Body of pancreas (tissue), 4 donors: ENCODE measurements around the gene INSL6.

Experiments
- POLR2A ChIP-seq, 3 donors: fragments of 450-650 bp; IDR thresholded peaks; one replicate each; pipeline ENCODE4 v1.6.1; 2016; ENCODE audit warnings: antibody characterized with exemption in 3 of 3, mild to moderate bottlenecking in 2 of 3
- TF ChIP-seq, protein P1 (sequence below), 7 experiments: fragments of 450-650 bp in 4 of 7; fragments of 200-600 bp in 3 of 7; sonication (generic) in 3 of 7; IDR thresholded peaks; one replicate each; pipeline ENCODE4 v1.5.1; 2016 to 2019; ENCODE audit warnings: antibody characterized with exemption in 7 of 7

DNA sequence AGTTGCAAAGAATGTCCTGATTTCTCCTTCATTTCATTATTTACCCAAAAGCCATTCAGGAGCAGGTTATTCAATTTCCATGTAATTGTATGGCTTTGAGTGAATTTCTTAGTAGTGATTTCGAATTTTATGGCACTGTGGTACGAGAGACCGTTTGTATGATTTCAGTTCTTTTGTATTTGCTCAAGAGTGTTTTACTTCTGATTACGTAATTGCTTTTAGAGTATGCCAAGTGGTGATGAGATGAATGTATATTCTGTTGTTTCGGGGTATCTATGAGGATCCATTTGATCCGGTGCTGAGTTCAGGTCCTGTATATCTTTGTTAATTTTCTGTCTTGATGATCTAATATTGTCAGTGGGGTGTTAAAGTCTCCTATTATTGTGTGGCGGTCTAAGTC lies 41.2 kb downstream of the INSL6 start:
- TF ChIP-seq, protein P1, sequence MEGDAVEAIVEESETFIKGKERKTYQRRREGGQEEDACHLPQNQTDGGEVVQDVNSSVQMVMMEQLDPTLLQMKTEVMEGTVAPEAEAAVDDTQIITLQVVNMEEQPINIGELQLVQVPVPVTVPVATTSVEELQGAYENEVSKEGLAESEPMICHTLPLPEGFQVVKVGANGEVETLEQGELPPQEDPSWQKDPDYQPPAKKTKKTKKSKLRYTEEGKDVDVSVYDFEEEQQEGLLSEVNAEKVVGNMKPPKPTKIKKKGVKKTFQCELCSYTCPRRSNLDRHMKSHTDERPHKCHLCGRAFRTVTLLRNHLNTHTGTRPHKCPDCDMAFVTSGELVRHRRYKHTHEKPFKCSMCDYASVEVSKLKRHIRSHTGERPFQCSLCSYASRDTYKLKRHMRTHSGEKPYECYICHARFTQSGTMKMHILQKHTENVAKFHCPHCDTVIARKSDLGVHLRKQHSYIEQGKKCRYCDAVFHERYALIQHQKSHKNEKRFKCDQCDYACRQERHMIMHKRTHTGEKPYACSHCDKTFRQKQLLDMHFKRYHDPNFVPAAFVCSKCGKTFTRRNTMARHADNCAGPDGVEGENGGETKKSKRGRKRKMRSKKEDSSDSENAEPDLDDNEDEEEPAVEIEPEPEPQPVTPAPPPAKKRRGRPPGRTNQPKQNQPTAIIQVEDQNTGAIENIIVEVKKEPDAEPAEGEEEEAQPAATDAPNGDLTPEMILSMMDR (IDR thresholded peaks at IDR 0.05): no peak
- TF ChIP-seq POLR2A (IDR thresholded peaks at IDR 0.05): no peak
